GM21528 (cell line): ENCODE results near the gene CDH4.
"Not testable (repeated sequence)": the region's sequence is repeated elsewhere in the genome, so short reads cannot be mapped to it uniquely, and the experiment has no call there.

Experiments
- ATAC-seq: cut with Tn5 transposase; IDR thresholded peaks from one replicate; pipeline ENCODE4 v1.9.1; 2021; ENCODE audit warnings: mild to moderate bottlenecking, moderate library complexity; ENCODE audit not compliant: unreplicated experiment, low FRiP score

Gene CDH4

DNA sequence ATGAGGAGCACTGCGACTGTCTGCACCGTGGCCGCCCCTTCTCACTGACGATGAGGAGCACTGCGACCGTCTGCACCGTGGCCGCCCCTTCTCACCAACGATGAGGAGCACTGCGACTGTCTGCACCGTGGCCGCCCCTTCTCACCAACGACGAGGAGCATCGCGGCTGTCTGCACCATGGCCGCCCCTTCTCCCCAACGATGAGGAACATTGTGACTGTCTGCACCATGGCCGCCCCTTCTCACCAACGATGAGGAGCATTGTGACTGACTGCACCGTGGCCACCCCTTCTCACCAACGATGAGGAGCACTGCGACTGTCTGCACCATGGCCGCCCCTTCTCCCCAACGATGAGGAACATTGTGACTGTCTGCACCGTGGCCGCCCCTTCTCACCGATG lies 696.0 kb downstream of the CDH4 start:
- ATAC-seq = not testable (repeated sequence)

DNA sequence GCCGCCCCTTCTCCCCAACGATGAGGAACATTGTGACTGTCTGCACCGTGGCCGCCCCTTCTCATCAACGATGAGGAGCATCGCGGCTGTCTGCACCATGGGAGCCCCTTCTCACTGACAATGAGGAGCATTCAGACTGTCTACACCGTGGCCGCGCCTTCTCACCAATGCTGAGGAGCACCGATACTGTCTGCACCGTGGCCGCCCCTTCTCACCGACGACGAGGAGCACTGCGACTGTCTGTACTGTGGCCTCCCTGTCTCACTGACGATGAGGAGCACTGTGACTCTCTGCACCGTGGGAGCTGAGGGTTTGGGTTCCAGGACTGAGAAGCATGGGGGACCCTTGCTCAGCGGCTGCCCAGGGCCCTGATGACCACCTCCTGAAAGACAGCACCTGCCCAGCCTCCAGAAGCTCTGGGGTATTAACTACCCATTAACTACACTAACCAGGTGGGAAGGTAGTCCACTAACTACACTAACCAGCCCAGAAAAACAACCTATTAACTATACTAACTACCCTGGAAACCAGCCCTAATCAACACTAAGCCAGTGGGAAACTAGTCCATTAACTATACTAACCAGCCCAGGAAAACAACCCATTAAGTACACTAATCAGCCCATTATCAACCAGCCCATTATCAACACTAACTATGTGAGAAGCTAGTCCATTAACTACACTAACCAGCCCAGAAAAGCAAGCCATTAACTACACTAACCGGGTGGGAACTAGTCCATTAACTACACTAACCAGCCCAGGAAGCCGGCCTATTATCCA lies 696.7 kb downstream of the CDH4 start:
- ATAC-seq = no peak

DNA sequence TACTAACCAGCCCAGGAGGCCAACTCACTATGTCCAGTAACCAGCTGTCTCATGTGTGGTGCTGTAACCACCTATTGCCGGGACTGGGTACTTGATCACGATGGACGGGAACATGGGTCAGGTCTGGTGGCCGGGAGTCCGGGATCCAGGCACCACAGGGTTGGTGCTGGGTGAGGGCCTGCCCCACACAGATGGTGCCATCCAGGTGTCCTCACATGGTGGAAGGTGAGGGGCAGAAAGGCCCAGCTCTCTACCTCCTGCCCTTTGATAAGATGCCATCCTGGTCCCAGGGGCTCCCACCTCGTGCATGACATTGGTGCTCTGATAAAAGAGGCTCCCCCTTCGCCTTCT lies 697.3 kb downstream of the CDH4 start:
- no peak for ATAC-seq

DNA sequence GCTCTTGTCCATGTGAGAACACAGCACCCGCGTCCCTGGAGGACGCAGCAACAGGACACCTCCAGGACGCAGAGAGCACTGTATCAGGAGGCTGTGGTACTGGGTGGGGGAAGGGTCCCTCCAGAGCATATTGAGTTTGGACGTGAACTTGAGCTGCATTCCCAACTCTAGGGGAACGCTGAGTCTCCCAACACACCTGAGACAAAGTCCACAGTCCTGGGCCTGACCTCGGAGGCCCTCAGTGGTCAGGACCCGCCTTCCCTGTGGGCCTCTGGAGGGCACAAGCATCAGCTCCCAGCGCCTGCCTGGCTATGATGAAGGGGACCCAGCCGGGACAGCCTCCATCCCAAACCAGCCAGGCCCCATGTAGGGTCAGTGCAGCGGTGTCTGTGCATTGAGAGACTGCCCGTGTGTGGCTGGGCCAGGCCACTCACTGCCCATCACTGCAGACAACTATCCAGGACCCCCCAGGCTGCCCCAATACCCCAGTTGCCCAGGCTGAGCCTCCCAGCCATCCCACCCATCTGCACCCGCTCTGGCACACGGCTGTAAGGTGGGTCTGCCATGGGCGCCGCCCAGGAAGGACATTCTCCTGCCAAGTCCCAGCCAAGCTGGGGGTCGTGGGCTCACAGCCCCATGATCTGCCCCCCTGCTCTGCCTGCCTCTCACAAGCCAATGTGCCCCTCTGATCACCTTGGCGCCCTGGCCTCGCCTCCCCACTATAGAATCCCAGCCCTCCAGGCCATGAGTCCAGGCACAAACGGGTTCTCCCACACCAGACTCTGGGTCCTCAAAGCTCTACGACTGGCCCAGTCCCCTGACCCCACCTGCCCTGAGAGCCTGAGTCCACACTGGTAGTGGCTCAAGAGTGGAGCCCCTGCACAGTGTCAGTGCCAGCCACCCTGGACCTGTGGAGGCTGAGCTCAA lies 697.9 kb downstream of the CDH4 start:
- ATAC-seq = no peak

DNA sequence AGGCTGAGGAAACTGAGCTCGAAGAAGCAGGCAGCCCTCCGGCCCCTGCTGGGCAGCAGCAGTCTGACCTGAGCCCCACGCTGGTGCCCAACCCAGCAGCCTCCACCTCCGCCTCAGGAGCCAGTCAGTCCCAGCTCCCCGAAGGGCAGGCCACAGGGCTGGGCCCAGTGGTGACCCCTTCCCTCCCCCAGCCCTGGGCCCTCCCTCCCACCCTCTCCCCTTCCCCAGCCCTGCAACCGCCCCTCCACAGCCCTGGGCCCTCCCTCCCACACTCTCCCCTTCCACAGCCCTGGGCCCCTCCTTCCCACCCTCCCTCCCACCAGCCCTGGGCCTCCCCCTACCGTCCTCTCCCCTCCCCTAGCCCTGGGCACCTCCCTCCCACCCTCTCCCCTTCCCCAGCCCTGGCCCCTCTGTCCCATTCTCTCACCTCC lies 698.6 kb downstream of the CDH4 start:
- no peak for ATAC-seq

DNA sequence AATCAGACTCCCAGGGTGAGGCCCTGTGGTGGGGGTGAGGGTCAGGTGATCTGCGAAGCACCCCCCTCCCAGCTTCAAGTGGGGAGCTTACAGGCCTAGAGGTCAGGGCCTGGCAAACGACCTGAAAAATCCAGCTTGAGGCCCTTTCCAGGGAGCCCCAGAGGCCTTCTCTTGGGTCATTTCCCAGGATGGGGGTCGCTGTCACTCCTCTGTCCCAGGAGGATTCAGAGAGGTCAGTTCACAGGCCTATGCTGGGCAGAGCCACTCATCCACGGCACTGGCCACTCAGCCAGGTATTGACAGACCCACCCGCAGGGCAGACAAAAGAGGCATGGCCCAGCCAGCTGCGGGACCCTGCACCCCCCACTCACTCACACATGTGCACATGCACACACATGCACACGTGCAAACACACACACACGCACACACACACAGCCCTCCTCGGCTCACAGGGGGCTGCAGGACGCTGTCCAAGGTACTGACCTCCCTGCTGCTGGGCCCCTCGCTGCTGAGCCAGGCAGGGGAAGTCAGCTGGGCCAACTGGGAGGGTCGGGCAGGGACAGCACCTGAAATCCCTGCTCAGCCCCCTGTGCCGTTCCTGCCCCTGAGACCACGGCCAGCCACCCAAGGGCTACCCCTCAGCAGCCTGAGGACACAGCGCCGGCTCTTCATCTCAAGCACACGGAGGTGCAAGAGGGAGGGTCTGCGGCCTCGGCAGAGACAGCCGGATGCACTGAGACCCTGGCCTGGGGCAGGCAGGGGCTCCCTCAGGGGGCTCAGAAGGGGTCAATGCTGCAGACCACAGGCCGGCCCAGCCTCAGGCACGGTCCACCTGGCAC lies 699.9 kb downstream of the CDH4 start:
- no peak for ATAC-seq

DNA sequence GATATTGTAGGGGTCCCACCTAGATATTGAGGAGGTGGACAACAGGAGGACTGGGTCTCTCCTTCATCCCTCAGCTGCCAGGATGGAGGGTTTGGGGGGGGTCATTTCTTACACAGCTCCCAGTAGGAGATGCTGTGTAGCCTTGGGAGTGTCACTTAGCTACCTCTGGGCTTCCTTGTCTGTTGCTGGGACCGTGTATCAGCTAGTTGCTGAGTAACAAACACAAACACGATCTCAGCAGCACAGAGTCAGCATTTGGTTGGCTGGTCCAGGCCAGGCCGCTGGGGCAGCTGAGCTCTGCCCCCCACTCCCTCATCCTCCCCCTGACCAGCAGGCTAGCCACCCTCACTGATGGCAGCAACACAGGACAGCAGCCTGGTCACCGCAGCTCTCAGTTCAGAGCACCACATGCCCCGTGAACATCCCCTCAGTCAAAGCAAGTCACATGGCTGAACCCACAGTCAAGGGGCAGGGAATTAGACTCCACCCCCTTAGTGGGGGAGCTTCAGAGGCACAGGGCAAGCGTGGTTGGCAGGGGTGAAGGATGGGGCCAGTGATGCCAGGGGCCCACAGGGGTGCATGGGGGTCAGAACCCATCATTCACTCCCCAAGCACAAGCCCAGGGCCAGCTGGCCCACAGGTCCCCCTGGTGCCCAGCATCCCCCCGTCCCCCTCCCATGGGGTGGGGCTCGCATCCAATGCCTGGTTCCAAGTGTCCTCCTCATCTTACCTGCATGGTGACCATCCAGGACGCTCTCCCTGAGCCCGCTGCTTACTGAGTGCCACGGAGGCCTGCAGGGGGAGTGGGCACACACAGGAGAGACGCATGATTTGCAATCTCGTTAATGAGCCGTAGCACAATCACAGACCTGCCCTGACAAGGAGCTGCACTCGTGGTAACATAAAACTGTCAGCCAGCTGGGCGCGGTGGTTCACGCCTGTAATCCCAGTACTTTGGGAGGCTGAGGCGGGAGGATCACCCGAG lies 701.3 kb downstream of the CDH4 start:
- ATAC-seq = no peak

DNA sequence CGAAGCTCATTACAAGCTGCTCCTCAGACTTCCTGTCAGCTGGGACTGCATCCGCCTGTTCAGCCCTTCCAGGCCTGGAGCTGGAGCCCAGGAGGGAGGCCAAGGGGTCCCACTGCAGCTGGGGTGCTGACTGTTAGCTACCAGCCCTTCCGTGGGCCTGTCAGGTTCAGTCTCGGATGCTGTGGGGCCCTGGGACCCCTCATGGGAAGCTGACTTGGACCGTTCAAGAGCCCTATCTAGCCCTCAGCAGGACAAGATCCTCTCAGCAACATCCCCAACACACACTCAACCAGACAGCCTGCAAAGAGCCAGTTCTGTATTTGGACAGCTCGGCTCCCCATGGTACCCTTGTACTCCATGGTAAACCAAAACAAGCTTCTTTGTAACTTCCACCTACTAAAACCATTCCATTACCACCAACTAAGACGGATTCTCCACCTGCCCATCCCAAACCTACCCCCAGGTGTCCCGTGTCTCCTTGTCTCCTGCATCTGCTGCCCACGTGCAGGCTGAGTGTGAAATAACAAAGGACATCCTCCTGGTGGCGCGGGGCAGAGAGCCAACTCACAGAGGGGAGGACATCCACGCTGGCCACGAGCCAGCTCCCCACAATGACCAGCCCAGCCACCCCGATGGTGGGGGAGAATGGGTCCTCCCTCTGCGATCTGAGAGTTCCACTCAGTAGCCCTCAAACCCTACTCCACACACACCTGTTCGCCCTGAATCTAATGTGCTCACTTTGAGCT lies 702.4 kb downstream of the CDH4 start:
- ATAC-seq = no peak

DNA sequence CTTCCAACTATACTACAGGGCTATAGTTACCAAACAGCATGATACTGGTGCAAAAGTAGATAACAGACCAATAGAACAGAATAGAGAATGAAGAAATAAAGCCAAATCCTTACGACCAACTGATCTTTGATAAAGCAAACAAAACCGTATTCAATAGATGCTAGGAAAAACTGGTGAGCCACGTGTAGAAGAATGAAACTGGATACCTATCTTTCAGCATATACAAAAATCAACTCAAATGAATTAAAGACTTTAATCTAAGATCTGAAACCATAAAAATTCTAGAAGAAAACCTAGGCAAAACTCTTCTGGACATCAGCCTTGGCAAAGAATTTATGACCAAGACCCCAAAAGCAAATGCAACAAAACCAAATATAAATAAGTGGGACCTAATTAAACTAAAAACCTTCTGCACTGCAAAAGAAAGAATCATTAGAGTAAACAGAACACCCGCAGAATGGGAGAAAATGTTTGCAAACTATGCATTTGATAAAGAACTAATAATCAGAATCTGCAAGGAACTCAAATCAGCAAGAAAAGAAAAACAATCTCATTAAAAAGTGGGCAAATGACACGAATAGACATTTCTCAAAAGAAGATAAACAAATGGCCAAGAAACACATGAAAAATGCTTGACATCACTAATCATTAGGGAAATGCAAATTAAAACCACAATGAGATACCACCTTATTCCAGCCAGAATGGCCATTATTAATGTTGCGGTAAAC lies 703.8 kb downstream of the CDH4 start:
- no peak for ATAC-seq

DNA sequence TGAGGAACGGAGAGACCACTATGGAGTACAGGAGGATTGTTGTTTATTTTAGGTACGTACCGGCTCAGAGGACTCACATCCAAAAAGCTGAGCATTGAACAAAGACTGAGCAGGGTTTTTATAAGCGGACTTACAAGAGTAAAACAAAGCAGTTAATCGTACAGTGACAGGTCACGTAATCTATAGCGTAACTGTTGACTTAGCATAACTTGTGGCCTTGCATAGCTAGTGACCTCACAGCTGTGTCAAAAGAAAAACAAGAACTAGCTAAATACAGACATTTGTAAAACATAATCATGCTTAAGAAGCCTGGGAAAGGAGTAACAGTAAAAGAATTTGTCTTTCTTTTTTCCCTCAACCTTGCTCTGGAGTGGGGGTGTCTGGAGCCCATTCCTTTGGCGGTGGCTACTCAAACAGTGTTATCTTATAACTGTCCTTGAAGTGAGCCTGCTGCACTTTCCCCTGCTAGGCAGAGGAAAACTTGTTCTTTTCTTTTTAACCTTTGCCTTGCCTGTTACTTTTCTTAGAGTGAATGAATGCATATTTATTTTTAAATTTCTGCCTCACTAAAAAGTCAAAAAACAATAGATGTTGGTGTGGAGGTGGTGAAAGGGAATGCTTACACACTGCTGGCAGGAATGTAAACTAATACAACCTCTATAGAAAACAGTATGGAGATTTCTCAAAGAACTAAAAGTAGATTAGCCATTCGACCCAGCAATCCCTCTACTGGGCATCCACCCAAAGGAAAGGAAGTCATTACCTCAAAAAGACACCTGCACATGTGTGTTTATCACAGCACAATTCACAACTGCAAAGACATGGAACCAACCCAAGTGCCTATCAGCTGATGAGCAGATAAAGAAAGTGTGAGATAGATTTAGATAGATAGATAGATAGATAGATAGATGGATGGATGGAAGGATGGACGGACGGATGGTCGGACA lies 704.6 kb downstream of the CDH4 start:
- no peak for ATAC-seq

DNA sequence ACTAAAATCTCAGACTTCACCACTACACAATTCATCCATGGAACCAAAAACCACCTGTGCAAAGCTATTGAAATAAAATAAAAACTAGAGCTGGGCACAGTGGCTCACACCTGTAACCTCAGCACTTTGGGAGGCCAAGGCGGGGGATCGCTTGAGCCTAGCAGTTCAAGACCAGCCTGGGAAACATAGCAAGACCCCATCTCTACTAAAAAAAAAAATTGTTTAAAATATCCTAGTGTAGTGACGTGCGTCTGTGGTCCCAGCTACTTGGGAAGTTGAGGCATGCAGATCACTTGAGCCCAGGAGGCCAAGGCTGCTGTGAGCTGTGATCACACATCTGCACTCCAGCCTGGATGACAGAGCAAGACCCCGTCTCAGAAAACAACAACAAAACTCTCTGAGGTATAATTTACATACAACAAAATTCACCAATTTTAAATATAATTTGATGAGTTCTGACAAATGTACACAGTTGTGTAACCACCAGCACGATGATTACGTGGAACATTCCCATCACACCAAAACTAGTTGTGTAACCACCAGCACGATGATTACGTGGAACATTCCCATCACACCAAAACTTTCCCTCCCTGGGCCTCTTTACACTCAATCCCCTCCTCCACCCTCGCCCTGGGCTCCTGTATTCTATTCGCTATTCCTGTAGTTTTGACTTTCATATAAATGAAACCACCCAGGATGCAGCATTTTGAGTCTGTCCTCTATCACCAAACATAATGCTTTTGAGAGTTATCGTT lies 706.1 kb downstream of the CDH4 start:
- ATAC-seq = no peak

DNA sequence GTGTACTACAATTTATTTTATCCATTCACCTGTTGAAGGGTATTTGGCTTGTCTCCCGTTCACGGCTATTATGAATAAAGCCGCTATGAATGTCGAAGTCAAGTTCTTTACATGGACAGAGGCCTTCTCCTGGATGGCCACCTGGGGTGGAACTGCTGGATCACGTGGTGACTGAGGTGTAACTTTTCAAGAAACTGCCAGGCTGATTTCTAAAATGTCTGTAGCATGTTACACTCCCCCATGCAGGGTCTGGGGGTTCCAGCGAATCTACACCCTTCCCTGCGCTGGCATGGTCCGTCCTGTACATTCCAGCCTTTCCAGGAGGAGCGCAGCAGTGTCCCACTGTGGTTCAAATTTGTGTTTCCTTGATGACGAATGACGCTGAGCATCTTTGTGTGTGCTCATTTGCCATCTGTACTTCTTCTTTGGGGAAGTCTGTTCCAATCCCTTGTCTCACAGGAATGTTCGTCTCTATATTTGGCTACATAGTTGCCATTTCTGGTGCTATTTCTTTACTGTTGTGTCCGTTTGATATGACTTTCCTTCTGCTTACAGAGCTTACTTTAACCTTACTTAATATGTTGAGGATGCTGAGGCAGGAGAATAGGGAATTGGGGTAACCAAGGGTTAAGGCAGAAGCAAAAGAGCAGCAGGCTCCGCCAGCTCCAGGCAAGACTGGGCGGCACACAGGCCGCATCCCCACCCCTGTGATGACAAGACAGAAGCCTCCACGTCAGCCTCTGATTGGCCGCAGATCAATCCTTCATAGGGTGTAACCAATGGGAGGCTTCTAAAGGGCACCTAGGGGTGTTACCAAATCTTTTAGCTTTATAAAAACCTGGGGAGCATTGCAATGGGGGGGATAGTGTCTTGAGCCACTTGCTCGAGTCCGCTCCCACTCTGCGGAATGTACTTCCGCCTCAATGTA lies 707.0 kb downstream of the CDH4 start:
- no peak for ATAC-seq

DNA sequence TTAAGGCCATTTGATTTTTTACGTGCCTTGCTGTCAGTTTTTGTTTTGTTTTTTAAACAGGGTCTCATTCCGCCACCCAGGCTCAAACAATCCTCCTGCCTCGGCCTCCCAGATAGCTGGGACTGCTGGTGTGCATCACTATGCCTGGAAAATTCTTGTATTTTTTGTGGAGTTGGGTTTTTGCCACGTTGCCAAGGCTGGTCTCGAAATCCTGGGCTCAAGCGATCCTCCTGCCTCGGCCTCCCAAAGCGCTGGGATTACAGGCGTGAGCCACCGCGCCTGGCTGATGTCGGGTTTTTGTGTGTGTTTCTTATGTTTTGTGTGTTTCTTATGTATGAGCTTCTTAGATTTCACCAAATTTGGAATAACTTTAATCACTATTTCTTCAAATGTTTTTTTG lies 708.8 kb downstream of the CDH4 start:
- ATAC-seq = no peak

DNA sequence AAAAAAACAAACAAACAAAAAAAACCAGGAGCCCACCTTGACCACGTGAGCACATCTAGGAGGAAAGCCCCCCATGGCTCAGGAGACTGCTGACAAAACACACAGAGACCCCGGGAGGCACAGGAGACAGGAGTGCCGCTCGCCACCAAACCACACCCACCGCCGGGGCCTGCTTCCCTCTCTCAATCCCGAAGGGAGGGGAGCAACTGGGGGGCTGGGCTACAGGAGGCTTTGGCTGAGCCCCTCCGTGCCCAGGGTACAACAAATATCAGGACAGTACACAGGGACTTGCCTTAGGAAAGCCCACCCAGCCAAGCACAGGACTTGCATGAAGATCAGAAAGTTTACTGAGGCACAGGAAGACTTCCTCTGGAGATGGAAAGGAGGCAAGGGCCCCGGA lies 711.1 kb downstream of the CDH4 start:
- no peak for ATAC-seq

DNA sequence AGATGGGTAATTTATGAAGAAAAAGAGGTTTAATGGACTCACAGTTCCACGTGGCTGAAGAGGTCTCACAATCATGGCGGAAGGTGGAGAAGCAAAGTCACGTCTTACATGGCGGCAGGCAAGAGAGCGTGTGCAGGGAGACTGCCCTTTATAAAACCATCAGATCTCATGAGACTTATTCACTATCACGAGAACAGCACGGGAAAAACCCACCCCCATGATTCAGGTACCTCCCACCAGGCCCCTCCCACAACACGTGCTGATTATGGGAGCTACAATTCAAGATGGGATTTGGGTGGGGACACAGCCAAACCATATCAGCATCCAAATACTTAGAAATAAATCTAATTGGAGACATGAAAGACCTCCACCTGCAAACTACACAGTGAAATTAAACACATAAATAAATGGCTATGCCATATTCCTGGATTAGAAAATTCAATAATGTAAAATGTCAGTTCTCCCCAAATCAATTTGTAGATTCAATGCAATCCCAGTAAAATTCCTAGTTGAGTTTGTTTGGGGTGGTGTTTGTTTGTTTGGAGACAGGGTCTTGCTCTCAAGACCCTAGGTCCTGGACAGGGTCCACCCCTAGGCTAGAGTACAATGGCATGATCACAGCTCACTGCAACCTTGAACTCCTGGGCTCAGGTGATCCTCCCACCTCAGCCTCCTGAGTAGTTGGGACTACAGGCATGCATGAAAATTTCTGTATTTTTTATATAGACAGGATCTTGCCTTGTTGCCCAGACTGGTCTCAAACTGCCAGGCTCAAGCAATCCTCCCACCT lies 712.0 kb downstream of the CDH4 start:
- no peak for ATAC-seq
